Inflammatory macrophage treated with lipopolysaccharide for 1 hour (primary cell): Measurements from ENCODE around the gene SPN.
"Not testable (repeated sequence)": the region's sequence is repeated elsewhere in the genome, so short reads cannot be mapped to it uniquely, and the experiment has no call there.

ENCODE experiments used
- DNase-seq, 2 donors: peaks; one replicate each; pipeline ENCODE4 v3.0.0-alpha.2; 2020 to 2022

Gene SPN

GRCh38 chr16:29707160-29707559, 44.1 kb downstream of the SPN start:
- DNase-seq = not testable (repeated sequence)

- DNase-seq = no peak
These were observed 46.0 kb downstream of the SPN start for GRCh38 chr16:29708917-29709600.

GRCh38 chr16:29709657-29710056, 46.6 kb downstream of the SPN start:
- not testable (repeated sequence) for DNase-seq

DNA sequence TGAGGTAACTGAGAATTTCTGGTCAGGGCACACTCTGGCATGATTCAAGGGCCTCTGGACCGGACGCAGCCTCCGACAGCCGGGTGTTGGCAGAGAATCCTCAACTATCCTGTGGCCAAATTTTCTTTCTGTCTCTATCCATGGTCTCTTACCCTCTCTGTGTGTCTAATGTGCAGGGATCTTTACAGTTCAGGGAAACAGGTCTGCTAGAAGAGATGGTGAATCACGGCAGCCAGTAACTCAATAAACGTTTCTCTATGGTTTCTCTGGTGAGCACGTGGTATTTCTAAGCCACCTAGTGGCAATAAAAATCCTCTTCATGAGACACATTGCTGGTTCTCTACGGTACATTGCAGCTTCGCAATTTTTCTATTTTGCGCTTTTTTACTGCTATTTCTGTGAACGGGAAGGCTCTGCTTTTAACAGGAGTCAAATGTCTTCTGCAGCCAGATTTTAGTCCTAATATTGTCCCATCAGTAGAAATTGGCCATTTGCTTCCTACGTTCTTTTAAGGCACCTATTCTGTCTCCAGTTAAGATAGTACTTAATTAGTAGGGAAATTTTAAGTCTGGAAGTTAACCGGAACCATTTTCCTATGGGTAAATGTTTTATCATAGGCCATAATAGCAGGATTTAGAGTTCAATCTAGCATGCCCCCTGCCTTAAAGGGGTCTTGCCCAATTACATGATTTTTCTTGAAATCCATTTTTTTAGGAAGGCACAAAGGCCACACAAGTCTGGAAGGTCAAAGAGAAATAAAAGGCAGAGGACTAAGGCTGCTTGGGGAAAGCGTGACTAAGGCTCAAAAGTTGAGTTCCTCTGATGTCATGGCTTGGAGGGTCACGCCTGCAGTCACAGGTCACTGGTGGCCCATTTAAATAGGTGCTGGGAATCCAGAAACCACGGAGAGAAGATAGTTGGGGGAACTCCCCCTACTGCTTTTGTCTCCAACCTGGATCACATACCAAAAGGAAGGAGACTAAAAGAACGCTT, 47.5 kb downstream of the SPN start:
- DNase-seq = peak; percentile 64 to 82

DNA sequence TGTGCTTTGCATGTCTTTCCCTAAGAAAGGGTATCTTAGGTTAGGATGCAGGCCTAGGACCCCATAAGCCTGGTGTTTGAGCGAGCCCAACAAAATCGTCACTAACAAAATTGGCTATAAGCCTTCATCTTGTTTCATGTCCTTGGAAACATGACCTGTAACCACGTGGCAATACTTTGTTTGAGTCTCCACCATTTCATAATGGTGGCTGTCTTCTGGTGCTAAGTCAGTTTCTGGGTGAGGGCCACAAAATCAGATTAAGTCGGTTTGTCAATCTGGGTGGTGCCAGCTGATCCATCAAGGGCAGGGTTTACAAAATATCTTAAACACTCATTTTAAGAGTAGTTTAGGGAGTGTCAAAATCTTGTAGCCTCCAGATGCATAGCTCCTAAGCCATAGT, 49.8 kb downstream of the SPN start:
- DNase-seq = no peak

- DNase-seq = no peak
These were observed 51.3 kb downstream of the SPN start for GRCh38 chr16:29714396-29714795.

- no peak for DNase-seq
These were observed 51.9 kb downstream of the SPN start for GRCh38 chr16:29714972-29715371.

DNA sequence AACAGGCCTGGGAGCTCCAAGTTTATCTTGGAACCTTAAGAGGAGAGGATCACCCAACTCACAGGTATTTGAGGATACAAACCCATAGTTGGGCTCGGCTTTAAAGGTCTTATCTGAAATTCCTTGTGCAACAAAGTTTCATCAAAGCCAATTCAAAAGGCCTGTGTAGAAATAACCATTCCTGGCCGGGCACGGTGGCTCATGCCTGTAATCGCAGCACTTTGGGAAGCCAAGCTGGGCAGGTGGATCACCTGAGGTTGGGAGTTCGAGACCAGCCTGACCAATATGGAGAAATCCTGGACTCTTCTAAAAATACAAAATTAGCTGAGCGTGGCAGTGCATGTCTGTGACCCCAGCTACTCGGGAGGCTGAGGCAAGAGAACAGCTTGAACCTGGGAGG, 54.1 kb downstream of the SPN start:
- no peak for DNase-seq

GRCh38 chr16:29719063-29719462, 56.0 kb downstream of the SPN start:
- no peak for DNase-seq
